HEK293 (cell line): ENCODE results near the gene SCAMP3.
A peak's percentile ranks its signal among the peaks of the same experiment; 100 is the strongest.

Experiments
- CTCF ChIA-PET: fragments of 350-600 bp; formaldehyde crosslinking; extraction: SDS; loops from one replicate; lab custom pipeline; 2021; ENCODE audit warnings: antibody characterized with exemption; lab: Yijun Ruan, JAX
- POLR2A ChIA-PET: fragments of 300-600 bp; formaldehyde crosslinking; extraction: SDS; loops from one replicate; lab custom pipeline; 2020; ENCODE audit warnings: antibody characterized with exemption, inconsistent platforms; lab: Yijun Ruan, JAX
- H3K27ac ChIP-seq: fragments of 200-500 bp; sonication (Bioruptor generic); 2 replicates; pipeline ENCODE4 v1.5.1; 2014; ENCODE audit warnings: low read depth, low read length, control low read depth, inconsistent platforms; ENCODE audit errors: extremely low read depth
- H3K36me3 ChIP-seq, 2 experiments: fragments of 200-500 bp in 1 of 2; sonication (Bioruptor generic) in 1 of 2; 1 replicate in 1 of 2; 2 replicates in 1 of 2; pipeline ENCODE4 v1.5.1; 2014 to 2017; ENCODE audit warnings: inconsistent platforms in 2 of 2, low read length in 2 of 2; ENCODE audit not compliant: control insufficient read depth in 2 of 2, insufficient read depth in 1 of 2
- H3K4me1 ChIP-seq: fragments of 200-500 bp; sonication (Bioruptor generic); 2 replicates; pipeline ENCODE4 v1.5.1; 2014; ENCODE audit warnings: mild to moderate bottlenecking, low read length, inconsistent platforms; ENCODE audit not compliant: control insufficient read depth, insufficient read depth
- H3K4me3 ChIP-seq: 2 replicates; pipeline ENCODE4 v1.5.1; 2011; ENCODE audit warnings: low read depth, mild to moderate bottlenecking, control low read depth, low read length, moderate library complexity
- H3K9me3 ChIP-seq: fragments of 200-500 bp; sonication (Bioruptor generic); 2 replicates; pipeline ENCODE4 v1.5.1; 2014; ENCODE audit warnings: low read depth, low read length, inconsistent platforms; ENCODE audit not compliant: control insufficient read depth, insufficient read depth
- CTCF ChIP-seq: fragments of 450-650 bp; formaldehyde crosslinking; IDR thresholded peaks from 2 replicates; pipeline ENCODE4 v1.5.1; 2016; ENCODE audit warnings: missing biosample characterization, missing genetic modification characterization
- KLF9 ChIP-seq: fragments of 450-650 bp; formaldehyde crosslinking; IDR thresholded peaks from 2 replicates; pipeline ENCODE4 v1.5.1; 2016; ENCODE audit warnings: missing biosample characterization, missing genetic modification characterization, low read depth
- PRDM1 ChIP-seq: fragments of 450-650 bp; formaldehyde crosslinking; IDR thresholded peaks from 2 replicates; pipeline ENCODE4; 2016; ENCODE audit warnings: missing biosample characterization, missing genetic modification characterization
- PRDM10 ChIP-seq: fragments of 450-650 bp; formaldehyde crosslinking; IDR thresholded peaks from 2 replicates; pipeline ENCODE4 v1.5.1; 2016; ENCODE audit warnings: missing biosample characterization, missing genetic modification characterization
- ZBTB17 ChIP-seq: fragments of 450-650 bp; formaldehyde crosslinking; IDR thresholded peaks from 2 replicates; pipeline ENCODE4 v1.5.1; 2016; ENCODE audit warnings: missing biosample characterization, missing genetic modification characterization
- ZFP37 ChIP-seq: fragments of 450-650 bp; formaldehyde crosslinking; IDR thresholded peaks from 2 replicates; pipeline ENCODE4 v1.5.1; 2016; ENCODE audit warnings: missing biosample characterization, missing genetic modification characterization
- ZNF2 ChIP-seq: fragments of 450-650 bp; formaldehyde crosslinking; IDR thresholded peaks from 2 replicates; pipeline ENCODE4 v1.5.1; 2016; ENCODE audit warnings: missing biosample characterization, missing genetic modification characterization
- ZNF221 ChIP-seq: fragments of 450-650 bp; formaldehyde crosslinking; IDR thresholded peaks from 2 replicates; pipeline ENCODE4 v1.5.1; 2017; ENCODE audit warnings: missing biosample characterization, missing genetic modification characterization, borderline replicate concordance
- ZNF37A ChIP-seq: fragments of 450-650 bp; IDR thresholded peaks from 2 replicates; pipeline ENCODE4 v1.5.1; 2018; ENCODE audit warnings: missing biosample characterization, missing genetic modification characterization
- ZNF398 ChIP-seq: fragments of 450-650 bp; formaldehyde crosslinking; IDR thresholded peaks from 2 replicates; pipeline ENCODE4 v1.5.1; 2017; ENCODE audit warnings: missing biosample characterization, missing genetic modification characterization
- ZNF600 ChIP-seq: fragments of 450-650 bp; formaldehyde crosslinking; IDR thresholded peaks from 2 replicates; pipeline ENCODE4 v1.5.1; 2016; ENCODE audit warnings: missing biosample characterization, missing genetic modification characterization
- ZNF639 ChIP-seq: fragments of 450-650 bp; formaldehyde crosslinking; IDR thresholded peaks from 2 replicates; pipeline ENCODE4 v1.5.1; 2016; ENCODE audit warnings: missing biosample characterization, missing genetic modification characterization
- ZNF670 ChIP-seq: fragments of 450-650 bp; formaldehyde crosslinking; IDR thresholded peaks from 2 replicates; pipeline ENCODE4 v1.5.1; 2016; ENCODE audit warnings: missing biosample characterization, missing genetic modification characterization, low read depth
- TF ChIP-seq, protein P1 (sequence below): fragments of 450-650 bp; formaldehyde crosslinking; conservative IDR thresholded peaks from 2 replicates; pipeline ENCODE4 v1.5.1; 2016; ENCODE audit warnings: low read depth, missing biosample characterization, missing genetic modification characterization
- TF ChIP-seq, protein P2 (sequence below): fragments of 450-650 bp; formaldehyde crosslinking; IDR thresholded peaks from 2 replicates; pipeline ENCODE4 v1.5.1; 2016; ENCODE audit warnings: missing biosample characterization, missing genetic modification characterization
- TF ChIP-seq, protein P3 (sequence below): fragments of 450-650 bp; formaldehyde crosslinking; IDR thresholded peaks from 2 replicates; pipeline ENCODE4 v1.5.1; 2017; ENCODE audit warnings: missing biosample characterization, missing genetic modification characterization

Gene SCAMP3

GRCh38 chr1:155226910-155227260, 35.3 kb downstream of the SCAMP3 start (continued):
- no peak for TF ChIP-seq PRDM10 (tag by site-specific recombination)

DNA sequence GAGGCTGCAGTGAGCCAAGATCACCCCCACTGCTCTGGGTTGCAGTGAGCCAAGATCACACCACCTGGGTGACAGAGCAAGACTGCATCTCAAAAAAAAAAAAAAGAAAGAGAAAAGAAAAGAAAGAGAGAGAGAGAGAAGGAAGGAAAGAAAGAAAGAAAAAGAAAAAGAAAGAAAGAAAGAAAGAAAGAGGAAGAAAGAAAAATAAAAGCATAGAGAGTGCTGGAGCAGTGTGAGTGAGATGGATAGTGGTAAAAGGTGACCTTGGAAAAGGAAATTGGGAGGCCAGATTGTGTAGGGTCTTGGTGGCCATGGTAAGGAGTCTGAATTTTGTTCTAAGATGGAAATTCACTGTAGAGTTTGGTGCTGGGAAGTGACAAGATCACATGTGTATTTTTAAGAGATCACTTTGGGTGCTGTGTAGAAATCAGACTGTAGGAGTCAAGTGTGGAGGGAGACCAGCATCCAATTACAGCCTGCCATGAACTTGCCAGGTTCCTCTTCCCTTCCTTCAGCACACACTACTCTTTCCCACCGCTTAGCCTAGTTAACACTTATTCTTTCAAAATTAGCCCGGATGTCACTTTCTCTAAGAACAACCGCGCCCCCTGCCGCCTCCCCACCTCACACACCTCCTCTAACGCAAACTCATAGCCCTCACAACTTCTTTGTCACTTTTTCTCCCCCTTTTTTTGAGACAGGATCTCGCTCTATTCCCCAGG, 35.8 kb downstream of the SCAMP3 start:
- Histone ChIP-seq H3K4me3 (peak overlapping the region; percentile 53), H3K36me3 (no peaks in the 10 kb centered on the region), H3K27ac (peak overlapping the region; percentile 65), H3K4me1 (peaks cover 3% of the 10 kb centered on the region), H3K9me3 (no peaks in the 10 kb centered on the region)
- CTCF ChIA-PET = interaction anchor here (0.5 to 2.9 kb wide), 21 partner anchors 10 to 770 kb away, joined by 3 to 25 read pairs (median 4); partner anchors contain the start of genes KRTCAP2, MTX1 and THBS3
- POLR2A ChIA-PET = interaction anchor here (0.6 to 1.8 kb wide), 7 partner anchors 19 to 98 kb away, joined by 3 to 8 read pairs (median 4); partner anchors contain the start of genes SCAMP3 and THBS3
- TF ChIP-seq ZNF221 (no peak), CTCF (peak; percentile 94), ZNF2 (tag by site-specific recombination) (peak; percentile 97), ZFP37 (peak; percentile 39; the same call in 1 of the 2 replicates), ZNF398 (peak; percentile 65; the same call in 1 of the 2 replicates), ZNF37A (tag by site-specific recombination) (no peak), ZNF670 (tag by site-specific recombination) (no peak), PRDM1 (tag by site-specific recombination) (peak; percentile 98), ZBTB17 (tag by site-specific recombination) (peak; percentile 89; the same call in 1 of the 2 replicates), ZNF639 (tag by site-specific recombination) (peak; percentile 37; the same call in 1 of the 2 replicates), ZNF600 (tag by site-specific recombination) (no peak), KLF9 (peak; percentile 58; the same call in 1 of the 2 replicates)
- TF ChIP-seq, protein P1, sequence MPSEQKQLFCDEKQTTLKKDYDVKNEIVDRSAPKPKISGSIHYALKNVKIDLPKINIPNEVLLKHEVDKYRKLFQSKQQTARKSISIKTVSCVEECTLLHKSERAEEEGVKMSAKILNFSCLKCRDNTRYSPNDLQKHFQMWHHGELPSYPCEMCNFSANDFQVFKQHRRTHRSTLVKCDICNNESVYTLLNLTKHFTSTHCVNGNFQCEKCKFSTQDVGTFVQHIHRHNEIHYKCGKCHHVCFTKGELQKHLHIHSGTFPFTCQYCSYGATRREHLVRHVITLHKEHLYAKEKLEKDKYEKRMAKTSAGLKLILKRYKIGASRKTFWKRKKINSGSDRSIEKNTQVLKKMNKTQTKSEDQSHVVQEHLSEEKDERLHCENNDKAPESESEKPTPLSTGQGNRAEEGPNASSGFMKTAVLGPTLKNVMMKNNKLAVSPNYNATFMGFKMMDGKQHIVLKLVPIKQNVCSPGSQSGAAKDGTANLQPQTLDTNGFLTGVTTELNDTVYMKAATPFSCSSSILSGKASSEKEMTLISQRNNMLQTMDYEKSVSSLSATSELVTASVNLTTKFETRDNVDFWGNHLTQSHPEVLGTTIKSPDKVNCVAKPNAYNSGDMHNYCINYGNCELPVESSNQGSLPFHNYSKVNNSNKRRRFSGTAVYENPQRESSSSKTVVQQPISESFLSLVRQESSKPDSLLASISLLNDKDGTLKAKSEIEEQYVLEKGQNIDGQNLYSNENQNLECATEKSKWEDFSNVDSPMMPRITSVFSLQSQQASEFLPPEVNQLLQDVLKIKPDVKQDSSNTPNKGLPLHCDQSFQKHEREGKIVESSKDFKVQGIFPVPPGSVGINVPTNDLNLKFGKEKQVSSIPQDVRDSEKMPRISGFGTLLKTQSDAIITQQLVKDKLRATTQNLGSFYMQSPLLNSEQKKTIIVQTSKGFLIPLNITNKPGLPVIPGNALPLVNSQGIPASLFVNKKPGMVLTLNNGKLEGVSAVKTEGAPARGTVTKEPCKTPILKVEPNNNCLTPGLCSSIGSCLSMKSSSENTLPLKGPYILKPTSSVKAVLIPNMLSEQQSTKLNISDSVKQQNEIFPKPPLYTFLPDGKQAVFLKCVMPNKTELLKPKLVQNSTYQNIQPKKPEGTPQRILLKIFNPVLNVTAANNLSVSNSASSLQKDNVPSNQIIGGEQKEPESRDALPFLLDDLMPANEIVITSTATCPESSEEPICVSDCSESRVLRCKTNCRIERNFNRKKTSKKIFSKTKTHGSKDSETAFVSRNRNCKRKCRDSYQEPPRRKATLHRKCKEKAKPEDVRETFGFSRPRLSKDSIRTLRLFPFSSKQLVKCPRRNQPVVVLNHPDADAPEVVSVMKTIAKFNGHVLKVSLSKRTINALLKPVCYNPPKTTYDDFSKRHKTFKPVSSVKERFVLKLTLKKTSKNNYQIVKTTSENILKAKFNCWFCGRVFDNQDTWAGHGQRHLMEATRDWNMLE (tag by site-specific recombination) = 0 out of 2 replicates have a peak, but pooled peaks have one; percentile 7
- TF ChIP-seq, protein P2, sequence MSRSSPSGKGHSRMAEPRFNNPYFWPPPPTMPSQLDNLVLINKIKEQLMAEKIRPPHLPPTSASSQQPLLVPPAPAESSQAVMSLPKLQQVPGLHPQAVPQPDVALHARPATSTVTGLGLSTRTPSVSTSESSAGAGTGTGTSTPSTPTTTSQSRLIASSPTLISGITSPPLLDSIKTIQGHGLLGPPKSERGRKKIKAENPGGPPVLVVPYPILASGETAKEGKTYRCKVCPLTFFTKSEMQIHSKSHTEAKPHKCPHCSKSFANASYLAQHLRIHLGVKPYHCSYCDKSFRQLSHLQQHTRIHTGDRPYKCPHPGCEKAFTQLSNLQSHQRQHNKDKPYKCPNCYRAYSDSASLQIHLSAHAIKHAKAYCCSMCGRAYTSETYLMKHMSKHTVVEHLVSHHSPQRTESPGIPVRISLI = 0 out of 2 replicates have a peak, but pooled peaks have one; percentile 54
- TF ChIP-seq, protein P3, sequence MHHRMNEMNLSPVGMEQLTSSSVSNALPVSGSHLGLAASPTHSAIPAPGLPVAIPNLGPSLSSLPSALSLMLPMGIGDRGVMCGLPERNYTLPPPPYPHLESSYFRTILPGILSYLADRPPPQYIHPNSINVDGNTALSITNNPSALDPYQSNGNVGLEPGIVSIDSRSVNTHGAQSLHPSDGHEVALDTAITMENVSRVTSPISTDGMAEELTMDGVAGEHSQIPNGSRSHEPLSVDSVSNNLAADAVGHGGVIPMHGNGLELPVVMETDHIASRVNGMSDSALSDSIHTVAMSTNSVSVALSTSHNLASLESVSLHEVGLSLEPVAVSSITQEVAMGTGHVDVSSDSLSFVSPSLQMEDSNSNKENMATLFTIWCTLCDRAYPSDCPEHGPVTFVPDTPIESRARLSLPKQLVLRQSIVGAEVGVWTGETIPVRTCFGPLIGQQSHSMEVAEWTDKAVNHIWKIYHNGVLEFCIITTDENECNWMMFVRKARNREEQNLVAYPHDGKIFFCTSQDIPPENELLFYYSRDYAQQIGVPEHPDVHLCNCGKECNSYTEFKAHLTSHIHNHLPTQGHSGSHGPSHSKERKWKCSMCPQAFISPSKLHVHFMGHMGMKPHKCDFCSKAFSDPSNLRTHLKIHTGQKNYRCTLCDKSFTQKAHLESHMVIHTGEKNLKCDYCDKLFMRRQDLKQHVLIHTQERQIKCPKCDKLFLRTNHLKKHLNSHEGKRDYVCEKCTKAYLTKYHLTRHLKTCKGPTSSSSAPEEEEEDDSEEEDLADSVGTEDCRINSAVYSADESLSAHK = 0 out of 2 replicates have a peak, but pooled peaks have one; percentile 8
